Sigmoid colon (tissue), 4 donors: ENCODE results near the gene SBK1.

Source experiments
- EP300 ChIP-seq, 4 donors: sonication (generic); formaldehyde crosslinking; IDR thresholded peaks; one replicate each; pipeline ENCODE4 v1.6.1; 2017; ENCODE audit warnings: antibody characterized with exemption in 4 of 4
- TF ChIP-seq, protein P1 (sequence below), 4 experiments: fragments of 450-650 bp in 3 of 4; fragments of 200-600 bp in 1 of 4; IDR thresholded peaks; one replicate each; pipeline ENCODE4 v1.5.1; 2016 to 2019; ENCODE audit warnings: antibody characterized with exemption in 4 of 4, mild to moderate bottlenecking in 3 of 4, moderate library complexity in 2 of 4

DNA sequence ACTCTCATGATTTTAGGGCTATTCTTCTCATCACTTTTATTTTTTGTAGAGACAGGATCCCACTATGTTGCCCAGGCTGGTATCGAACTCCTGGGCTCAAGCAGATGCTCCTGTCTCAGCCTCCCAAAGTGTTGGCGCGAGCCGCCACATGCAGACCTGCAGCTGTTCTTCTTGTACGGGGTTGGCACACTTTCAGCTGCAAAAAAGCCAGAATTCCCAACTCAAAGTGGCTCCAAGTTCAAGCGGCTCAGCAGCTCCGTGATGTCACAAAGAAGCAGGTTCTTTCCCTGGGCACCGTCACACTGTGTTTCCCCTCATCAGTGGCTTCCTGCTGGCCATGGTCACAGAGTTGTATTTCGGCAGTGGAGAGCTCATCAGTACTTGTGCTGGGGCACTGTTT is 6.7 kb upstream of the SBK1 start:
- TF ChIP-seq EP300 (IDR thresholded peaks at IDR 0.05): no peak
- TF ChIP-seq, protein P1, sequence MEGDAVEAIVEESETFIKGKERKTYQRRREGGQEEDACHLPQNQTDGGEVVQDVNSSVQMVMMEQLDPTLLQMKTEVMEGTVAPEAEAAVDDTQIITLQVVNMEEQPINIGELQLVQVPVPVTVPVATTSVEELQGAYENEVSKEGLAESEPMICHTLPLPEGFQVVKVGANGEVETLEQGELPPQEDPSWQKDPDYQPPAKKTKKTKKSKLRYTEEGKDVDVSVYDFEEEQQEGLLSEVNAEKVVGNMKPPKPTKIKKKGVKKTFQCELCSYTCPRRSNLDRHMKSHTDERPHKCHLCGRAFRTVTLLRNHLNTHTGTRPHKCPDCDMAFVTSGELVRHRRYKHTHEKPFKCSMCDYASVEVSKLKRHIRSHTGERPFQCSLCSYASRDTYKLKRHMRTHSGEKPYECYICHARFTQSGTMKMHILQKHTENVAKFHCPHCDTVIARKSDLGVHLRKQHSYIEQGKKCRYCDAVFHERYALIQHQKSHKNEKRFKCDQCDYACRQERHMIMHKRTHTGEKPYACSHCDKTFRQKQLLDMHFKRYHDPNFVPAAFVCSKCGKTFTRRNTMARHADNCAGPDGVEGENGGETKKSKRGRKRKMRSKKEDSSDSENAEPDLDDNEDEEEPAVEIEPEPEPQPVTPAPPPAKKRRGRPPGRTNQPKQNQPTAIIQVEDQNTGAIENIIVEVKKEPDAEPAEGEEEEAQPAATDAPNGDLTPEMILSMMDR (IDR thresholded peaks at IDR 0.05): no peak
